ENCODE data around the gene KHK.

DNA sequence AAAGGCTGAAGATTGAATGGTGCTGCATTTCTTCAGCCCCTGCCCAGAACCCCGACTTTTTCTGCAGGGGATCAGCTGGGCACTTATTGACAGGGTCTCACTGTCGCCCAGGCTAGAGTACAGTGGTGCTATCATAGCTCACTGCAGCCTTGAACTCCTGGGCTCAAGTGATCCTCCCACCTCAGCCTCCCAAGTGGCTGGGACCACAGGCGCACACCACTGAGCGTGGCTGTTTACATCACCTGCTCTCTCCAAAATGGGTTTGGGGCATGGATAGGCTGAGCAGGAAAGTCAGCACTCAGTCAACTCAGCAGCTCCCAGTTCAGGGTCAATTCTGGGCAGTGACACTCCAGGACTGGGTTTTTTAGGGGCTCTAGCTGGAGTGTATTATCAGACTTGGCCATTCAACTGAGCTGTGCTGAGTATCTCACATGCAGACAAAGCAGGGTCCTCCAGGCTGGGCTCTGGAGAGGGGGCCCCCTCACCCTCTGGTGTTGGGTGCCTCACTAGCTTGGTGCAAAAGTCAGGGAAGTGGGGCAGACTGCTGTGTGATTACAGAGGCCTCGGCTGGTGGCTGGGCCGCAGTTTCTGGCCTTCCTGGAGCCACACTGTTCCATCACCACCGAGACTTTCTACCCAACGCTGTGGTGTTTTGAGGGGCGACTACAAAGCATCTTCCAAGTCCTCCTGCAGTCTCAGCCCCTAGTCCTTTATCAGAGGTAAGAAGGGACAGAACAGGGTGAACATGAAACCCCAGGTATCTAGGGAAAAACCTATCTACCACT, 41.5 kb downstream of the KHK start:
- TF ChIP-seq ZFX (IDR thresholded peaks at IDR 0.05), result no peak
- TF ChIP-seq CTCF (conservative IDR thresholded peaks at IDR 0.05), result no peak

All from C4-2B (cell line).